Mesothelial cell of epicardium (in vitro differentiated cells): ENCODE data around the gene SHPK. TPM values are rescaled to one million over a fixed set of nuclear protein-coding genes. Genes with fewer than 3 reads are reported as not detected.

ENCODE experiments used
- DNase-seq, 2 experiments: peaks; one replicate each; pipeline ENCODE4 v3.0.0; 2021; ENCODE audit warnings: low spot score in 2 of 2; ENCODE audit not compliant: unreplicated experiment in 2 of 2
- H3K27ac Mint-ChIP-seq: 2 replicates; pipeline ENCODE4 v1.8.0; 2021; ENCODE audit warnings: mixed read lengths
- H3K27me3 Mint-ChIP-seq: 2 replicates; pipeline ENCODE4 v1.8.0; 2021; ENCODE audit warnings: low read depth, mixed read lengths
- H3K36me3 Mint-ChIP-seq: 2 replicates; pipeline ENCODE4 v1.8.0; 2021; ENCODE audit warnings: mixed read lengths
- H3K4me1 Mint-ChIP-seq: 2 replicates; pipeline ENCODE4 v1.8.0; 2021; ENCODE audit warnings: mixed read lengths
- H3K4me3 Mint-ChIP-seq: 2 replicates; pipeline ENCODE4 v1.8.0; 2021; ENCODE audit warnings: mild to moderate bottlenecking, moderate library complexity, mixed read lengths
- H3K9me3 Mint-ChIP-seq: 2 replicates; pipeline ENCODE4 v1.8.0; 2021; ENCODE audit warnings: mixed read lengths
- total RNA-seq: library from RNA; stranded (reverse); gene quantifications from 3 replicates; pipeline ENCODE4 v1.2.1, GENCODE V29; 2021
- TF ChIP-seq, protein P1 (sequence below): fragments of 200-600 bp; sonication (generic); IDR thresholded peaks from one replicate; pipeline ENCODE4 v1.5.0; 2021; ENCODE audit warnings: antibody characterized with exemption; ENCODE audit not compliant: unreplicated experiment

The SHPK gene
- total RNA-seq, 1 donor from 2014 or later: 18.9 TPM

DNA sequence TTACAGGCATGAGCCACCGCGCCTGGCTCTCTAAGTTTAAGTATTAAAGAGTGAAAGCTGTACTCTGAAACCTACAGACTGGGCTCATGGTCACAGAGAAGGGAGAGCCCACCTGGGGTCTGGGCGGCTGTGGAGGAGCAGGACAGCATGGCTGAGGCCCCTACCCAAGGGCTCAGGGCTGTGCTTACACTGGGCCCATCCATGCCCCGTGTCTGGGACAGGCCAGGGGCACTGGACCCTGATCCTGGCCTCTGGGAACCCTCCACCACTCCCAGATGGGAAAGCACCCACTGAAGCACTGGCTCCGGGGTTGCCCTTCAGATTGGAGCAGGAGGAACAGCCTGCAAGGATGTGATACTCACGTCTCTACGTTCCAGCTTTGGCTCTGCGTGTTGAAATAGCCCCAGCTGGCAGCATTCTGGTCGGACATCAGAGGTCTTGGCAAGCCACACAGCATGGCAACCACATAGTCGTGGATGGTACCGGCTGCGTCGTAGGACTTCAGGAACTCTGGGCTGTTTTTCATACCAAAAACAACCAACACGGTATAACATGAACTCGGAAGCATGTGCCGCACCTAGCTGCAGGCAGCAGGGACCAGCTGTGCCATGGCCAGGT lies 13.0 kb downstream of the SHPK start:
- peaks cover 3% of the 10 kb centered on the region for H3K9me3 Mint-ChIP-seq
- no peak for DNase-seq
- H3K4me3 Mint-ChIP-seq: no peak overlapping the region
- H3K27ac Mint-ChIP-seq: no peak overlapping the region
- H3K4me1 Mint-ChIP-seq: no peaks in the 10 kb centered on the region
- H3K36me3 Mint-ChIP-seq: peaks cover 40% of the 10 kb centered on the region
- TF ChIP-seq, protein P1, sequence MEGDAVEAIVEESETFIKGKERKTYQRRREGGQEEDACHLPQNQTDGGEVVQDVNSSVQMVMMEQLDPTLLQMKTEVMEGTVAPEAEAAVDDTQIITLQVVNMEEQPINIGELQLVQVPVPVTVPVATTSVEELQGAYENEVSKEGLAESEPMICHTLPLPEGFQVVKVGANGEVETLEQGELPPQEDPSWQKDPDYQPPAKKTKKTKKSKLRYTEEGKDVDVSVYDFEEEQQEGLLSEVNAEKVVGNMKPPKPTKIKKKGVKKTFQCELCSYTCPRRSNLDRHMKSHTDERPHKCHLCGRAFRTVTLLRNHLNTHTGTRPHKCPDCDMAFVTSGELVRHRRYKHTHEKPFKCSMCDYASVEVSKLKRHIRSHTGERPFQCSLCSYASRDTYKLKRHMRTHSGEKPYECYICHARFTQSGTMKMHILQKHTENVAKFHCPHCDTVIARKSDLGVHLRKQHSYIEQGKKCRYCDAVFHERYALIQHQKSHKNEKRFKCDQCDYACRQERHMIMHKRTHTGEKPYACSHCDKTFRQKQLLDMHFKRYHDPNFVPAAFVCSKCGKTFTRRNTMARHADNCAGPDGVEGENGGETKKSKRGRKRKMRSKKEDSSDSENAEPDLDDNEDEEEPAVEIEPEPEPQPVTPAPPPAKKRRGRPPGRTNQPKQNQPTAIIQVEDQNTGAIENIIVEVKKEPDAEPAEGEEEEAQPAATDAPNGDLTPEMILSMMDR: no peak
- H3K27me3 Mint-ChIP-seq: no peaks in the 10 kb centered on the region

DNA sequence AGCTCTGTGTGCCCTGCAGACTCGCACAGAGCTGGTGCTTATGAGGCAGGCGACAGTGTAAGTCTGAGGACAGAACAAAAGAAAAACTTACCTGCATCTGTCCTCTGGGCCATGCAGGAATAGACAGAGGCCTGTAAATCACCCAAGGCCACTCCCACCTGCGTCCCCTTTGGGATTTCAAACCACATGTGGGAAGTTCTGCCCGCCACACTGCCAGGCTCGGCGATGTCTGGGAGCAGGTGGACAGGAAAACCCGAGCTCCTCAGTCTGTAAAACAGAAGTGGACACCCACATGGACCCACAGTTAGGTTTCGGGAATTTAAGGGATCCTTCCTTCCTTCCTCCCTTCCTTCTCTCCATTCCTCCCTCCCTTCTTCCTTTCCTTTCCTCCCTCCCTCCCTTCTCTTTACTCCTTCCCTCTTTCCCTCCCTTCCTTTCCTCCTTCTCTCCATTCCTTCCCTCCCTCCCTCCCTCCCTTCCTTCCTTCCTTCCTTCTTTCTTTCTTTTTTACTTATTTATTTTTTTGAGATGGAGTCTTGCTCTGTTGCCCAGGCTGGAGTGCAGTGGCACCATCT lies 14.8 kb downstream of the SHPK start:
- Mint-ChIP-seq H3K4me3 (no peak overlapping the region), H3K27me3 (no peaks in the 10 kb centered on the region), H3K4me1 (no peaks in the 10 kb centered on the region), H3K9me3 (peaks cover 3% of the 10 kb centered on the region), H3K36me3 (peaks cover 47% of the 10 kb centered on the region), H3K27ac (no peak overlapping the region)
- DNase-seq: no peak
- TF ChIP-seq, protein P1: no peak

DNA sequence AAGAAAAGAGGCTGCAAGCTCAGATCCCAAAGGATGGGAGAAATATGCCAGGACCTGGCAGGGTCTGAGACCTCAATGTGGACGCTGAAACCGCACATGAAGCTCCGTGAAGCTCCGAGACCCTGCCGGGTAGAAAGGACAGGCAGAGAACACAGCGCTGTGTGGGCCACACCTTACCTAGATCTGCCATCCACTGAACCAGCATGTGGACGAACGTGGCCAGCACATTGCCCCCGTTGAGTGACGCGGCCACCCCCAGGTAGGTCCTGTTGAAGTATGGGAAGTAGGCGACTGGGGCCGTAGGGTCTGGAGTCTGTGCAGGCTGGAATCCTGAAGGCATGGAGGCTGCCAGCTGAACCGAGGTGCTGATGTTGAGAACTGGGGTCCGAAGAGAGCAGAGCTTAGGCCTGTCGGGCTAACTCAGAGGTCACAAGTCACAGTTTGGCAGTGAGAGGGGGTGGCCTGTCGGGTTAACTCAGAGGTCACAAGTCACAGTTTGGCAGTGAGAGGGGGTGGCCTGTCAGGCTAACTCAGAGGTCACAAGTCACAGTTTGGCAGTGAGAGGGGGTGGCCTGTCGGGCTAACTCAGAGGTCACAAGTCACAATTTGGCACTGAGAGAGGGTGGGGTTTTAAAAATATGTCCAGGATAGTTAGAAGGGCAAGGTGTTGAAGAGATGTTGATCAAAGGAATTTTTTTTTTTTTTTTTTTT lies 20.7 kb downstream of the SHPK start:
- no peaks in the 10 kb centered on the region for H3K27me3 Mint-ChIP-seq
- no peak overlapping the region for H3K27ac Mint-ChIP-seq
- TF ChIP-seq, protein P1: no peak
- peaks cover 3% of the 10 kb centered on the region for H3K9me3 Mint-ChIP-seq
- no peaks in the 10 kb centered on the region for H3K4me1 Mint-ChIP-seq
- H3K36me3 Mint-ChIP-seq: peaks cover 51% of the 10 kb centered on the region
- no peak for DNase-seq
- H3K4me3 Mint-ChIP-seq: no peak overlapping the region

DNA sequence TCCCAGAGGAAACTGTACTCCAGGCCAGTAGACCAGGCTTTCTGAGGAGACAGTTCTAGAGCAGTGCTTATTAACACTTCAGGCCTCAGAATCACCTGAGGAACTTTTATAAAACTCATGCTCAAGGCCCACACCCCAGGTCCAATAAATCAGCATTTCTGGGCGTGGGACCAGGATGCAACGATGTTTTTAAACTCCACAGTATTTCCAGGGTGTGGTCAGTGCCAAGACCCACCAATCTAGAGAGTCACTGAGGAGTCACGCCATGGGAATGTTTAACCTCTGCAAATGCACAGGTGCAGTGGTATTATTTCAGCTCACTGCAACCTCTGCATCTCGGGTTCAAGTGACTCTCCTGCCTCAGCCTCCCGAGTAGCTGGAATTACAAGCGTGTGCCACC lies 22.9 kb downstream of the SHPK start:
- Mint-ChIP-seq H3K27ac (no peak overlapping the region), H3K4me1 (no peaks in the 10 kb centered on the region), H3K27me3 (no peaks in the 10 kb centered on the region), H3K4me3 (no peak overlapping the region), H3K9me3 (no peaks in the 10 kb centered on the region), H3K36me3 (peaks cover 43% of the 10 kb centered on the region)
- no peak for DNase-seq
- TF ChIP-seq, protein P1: no peak

DNA sequence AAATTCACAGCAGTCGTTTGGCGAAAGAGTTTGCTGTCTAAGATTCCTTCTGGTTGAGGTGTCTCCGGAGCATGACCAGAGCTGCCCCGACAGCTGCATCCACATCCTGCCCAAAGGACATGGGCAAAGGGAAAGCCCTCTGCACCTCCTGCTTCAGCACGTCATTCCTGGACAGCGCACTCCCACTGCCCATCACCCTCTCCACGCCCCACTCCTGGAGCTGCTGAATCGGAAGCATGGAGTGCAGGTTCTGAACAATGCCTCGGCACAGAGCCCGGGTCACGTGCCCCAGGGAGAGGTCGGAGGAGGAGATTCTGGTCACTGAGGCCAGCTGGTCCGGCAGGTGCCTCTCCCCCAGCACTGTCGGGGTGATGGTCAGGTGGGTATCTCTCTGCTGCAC lies 25.5 kb downstream of the SHPK start:
- H3K9me3 Mint-ChIP-seq: no peaks in the 10 kb centered on the region
- TF ChIP-seq, protein P1: no peak
- no peaks in the 10 kb centered on the region for H3K27me3 Mint-ChIP-seq
- DNase-seq: no peak
- no peak overlapping the region for H3K4me3 Mint-ChIP-seq
- H3K36me3 Mint-ChIP-seq: peaks cover 28% of the 10 kb centered on the region
- no peaks in the 10 kb centered on the region for H3K4me1 Mint-ChIP-seq
- H3K27ac Mint-ChIP-seq: no peak overlapping the region
